ENCODE measurements around the gene BACH2.

BACH2 gene

GRCh38 chr6:90250405-90250804 is 46.2 kb downstream of the BACH2 start:
- no peak for DNase-seq (ENCODE audit: low spot score)
- no peak overlapping the region for H3K9ac ChIP-seq (ENCODE audit: low read depth, low read length, poor library complexity)

GRCh38 chr6:90249458-90249857 is 47.2 kb downstream of the BACH2 start:
- H2AK5ac ChIP-seq (ENCODE audit: low read depth, low read length) = no peak overlapping the region
- H3K9me3 ChIP-seq (replicated peaks in 1 of 2; ENCODE audit: control insufficient read depth in 2 of 2, insufficient read depth in 1 of 2, low read depth in 1 of 2, low read length in 2 of 2) = peaks cover 0 to under 1% of the 10 kb centered on the region in 2 donors
- no peak overlapping the region for H3K18ac ChIP-seq (ENCODE audit: low read length)
- DNase-seq (ENCODE audit: low spot score) = no peak
- H2BK120ac ChIP-seq (ENCODE audit: low read depth, low read length) = no peak overlapping the region
- peaks cover 0 to 5% of the 10 kb centered on the region in 2 donors for H3K4me1 ChIP-seq (ENCODE audit: control insufficient read depth in 2 of 2, insufficient read depth in 1 of 2, low read depth in 1 of 2, low read length in 2 of 2)
- no peak overlapping the region for H3K4me2 ChIP-seq (ENCODE audit: insufficient read depth, low read length, poor library complexity, severe bottlenecking)
- no peak overlapping the region for H2BK12ac ChIP-seq (ENCODE audit: low read length)
- H3K79me1 ChIP-seq (ENCODE audit: low read depth, low read length) = no peaks in the 10 kb centered on the region
- H3K14ac ChIP-seq (ENCODE audit: low read length) = no peak overlapping the region
- H2AFZ ChIP-seq (ENCODE audit: low read length) = no peak overlapping the region
- H3K27ac ChIP-seq (replicated peaks; ENCODE audit: low read length) = no peak overlapping the region
- no peak overlapping the region for H4K91ac ChIP-seq (ENCODE audit: low read depth, low read length, poor library complexity)
- H3K23ac ChIP-seq (ENCODE audit: low read depth, low read length, poor library complexity) = no peak overlapping the region
- no peaks in the 10 kb centered on the region for H3K36me3 ChIP-seq (replicated peaks in 1 of 2; ENCODE audit: control insufficient read depth in 2 of 2, insufficient read depth in 2 of 2, low read length in 2 of 2)
- no peak overlapping the region for H3K9ac ChIP-seq (ENCODE audit: low read depth, low read length, poor library complexity)
- no peak overlapping the region for H2BK5ac ChIP-seq (ENCODE audit: low read length)
- no CpG with 5 or more reads among the region's 8 CpGs for WGBS, 2 donors (ENCODE audit: extremely low coverage in 2 of 2, insufficient read length in 2 of 2, insufficient replicate concordance in 1 of 2)
- no peak overlapping the region for H4K8ac ChIP-seq (ENCODE audit: low read depth, low read length)
- H2BK15ac ChIP-seq (ENCODE audit: low read length) = no peak overlapping the region
- H3K4ac ChIP-seq (ENCODE audit: low read length) = no peak overlapping the region
- no peaks in the 10 kb centered on the region for H3K27me3 ChIP-seq (ENCODE audit: control insufficient read depth in 3 of 3, insufficient read depth in 3 of 3, low read depth in 1 of 3, low read length in 3 of 3)
- no peak overlapping the region for H3K4me3 ChIP-seq (ENCODE audit: low read length in 2 of 2)

More at GRCh38 chr6:90250405-90250804, 46.2 kb downstream of the BACH2 start:
- no peak overlapping the region for H3K4me3 ChIP-seq (ENCODE audit: low read length in 2 of 2)
- no peak overlapping the region for H2AK5ac ChIP-seq (ENCODE audit: low read depth, low read length)
- no peaks in the 10 kb centered on the region for H3K79me1 ChIP-seq (ENCODE audit: low read depth, low read length)
- H3K4me1 ChIP-seq (ENCODE audit: control insufficient read depth in 2 of 2, insufficient read depth in 1 of 2, low read depth in 1 of 2, low read length in 2 of 2) = peaks cover 0 to 5% of the 10 kb centered on the region in 2 donors
- H4K8ac ChIP-seq (ENCODE audit: low read depth, low read length) = no peak overlapping the region
- H2BK5ac ChIP-seq (ENCODE audit: low read length) = no peak overlapping the region
- no peak overlapping the region for H3K23ac ChIP-seq (ENCODE audit: low read depth, low read length, poor library complexity)
- no CpG with 5 or more reads among the region's 2 CpGs for WGBS, 2 donors (ENCODE audit: extremely low coverage in 2 of 2, insufficient read length in 2 of 2, insufficient replicate concordance in 1 of 2)
- no peak overlapping the region for H2AFZ ChIP-seq (ENCODE audit: low read length)
- H3K9me3 ChIP-seq (replicated peaks in 1 of 2; ENCODE audit: control insufficient read depth in 2 of 2, insufficient read depth in 1 of 2, low read depth in 1 of 2, low read length in 2 of 2) = no peaks in the 10 kb centered on the region
- H3K27ac ChIP-seq (replicated peaks; ENCODE audit: low read length) = no peak overlapping the region
- H3K14ac ChIP-seq (ENCODE audit: low read length) = no peak overlapping the region
- no peak overlapping the region for H3K18ac ChIP-seq (ENCODE audit: low read length)
- H3K36me3 ChIP-seq (replicated peaks in 1 of 2; ENCODE audit: control insufficient read depth in 2 of 2, insufficient read depth in 2 of 2, low read length in 2 of 2) = no peaks in the 10 kb centered on the region
- H3K4ac ChIP-seq (ENCODE audit: low read length) = no peak overlapping the region
- H4K91ac ChIP-seq (ENCODE audit: low read depth, low read length, poor library complexity) = no peak overlapping the region
- no peak overlapping the region for H2BK15ac ChIP-seq (ENCODE audit: low read length)
- H2BK120ac ChIP-seq (ENCODE audit: low read depth, low read length) = no peak overlapping the region
- no peaks in the 10 kb centered on the region for H3K27me3 ChIP-seq (ENCODE audit: control insufficient read depth in 3 of 3, insufficient read depth in 3 of 3, low read depth in 1 of 3, low read length in 3 of 3)
- no peak overlapping the region for H3K4me2 ChIP-seq (ENCODE audit: insufficient read depth, low read length, poor library complexity, severe bottlenecking)
- no peak overlapping the region for H2BK12ac ChIP-seq (ENCODE audit: low read length)

DNA sequence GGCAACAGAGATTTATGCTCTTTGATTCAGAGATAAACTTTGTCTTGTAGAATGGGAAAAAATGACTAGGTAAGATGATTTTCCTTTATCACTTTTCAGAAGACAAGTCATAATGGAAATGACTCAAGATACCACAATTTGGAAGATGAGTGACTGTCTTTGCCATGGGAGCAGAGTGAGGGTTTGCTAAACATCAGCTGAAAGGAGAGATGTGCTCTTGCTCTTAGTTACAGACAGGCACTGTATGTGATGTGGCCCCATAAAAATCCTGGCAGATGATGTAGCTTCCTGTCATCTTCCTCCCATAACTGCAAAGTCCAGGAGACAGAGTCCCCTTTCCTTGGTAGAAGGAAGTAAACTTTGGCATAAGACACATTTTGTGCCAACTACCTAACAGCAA is 47.6 kb downstream of the BACH2 start:
- Histone ChIP-seq H3K36me3 (replicated peaks in 1 of 2; ENCODE audit: control insufficient read depth in 2 of 2, insufficient read depth in 2 of 2, low read length in 2 of 2) (no peaks in the 10 kb centered on the region), H3K4me2 (ENCODE audit: insufficient read depth, low read length, poor library complexity, severe bottlenecking) (no peak overlapping the region), H3K79me1 (ENCODE audit: low read depth, low read length) (no peaks in the 10 kb centered on the region), H3K4ac (ENCODE audit: low read length) (no peak overlapping the region), H2BK15ac (ENCODE audit: low read length) (no peak overlapping the region), H4K91ac (ENCODE audit: low read depth, low read length, poor library complexity) (no peak overlapping the region), H3K4me3 (ENCODE audit: low read length in 2 of 2) (no peak overlapping the region), H2BK12ac (ENCODE audit: low read length) (no peak overlapping the region), H3K9ac (ENCODE audit: low read depth, low read length, poor library complexity) (no peak overlapping the region), H3K4me1 (ENCODE audit: control insufficient read depth in 2 of 2, insufficient read depth in 1 of 2, low read depth in 1 of 2, low read length in 2 of 2) (peaks cover 0 to 5% of the 10 kb centered on the region in 2 donors), H2BK5ac (ENCODE audit: low read length) (no peak overlapping the region), H3K14ac (ENCODE audit: low read length) (no peak overlapping the region), H2BK120ac (ENCODE audit: low read depth, low read length) (no peak overlapping the region), H3K27me3 (ENCODE audit: control insufficient read depth in 3 of 3, insufficient read depth in 3 of 3, low read depth in 1 of 3, low read length in 3 of 3) (no peaks in the 10 kb centered on the region), H4K8ac (ENCODE audit: low read depth, low read length) (no peak overlapping the region), H3K23ac (ENCODE audit: low read depth, low read length, poor library complexity) (no peak overlapping the region), H3K18ac (ENCODE audit: low read length) (no peak overlapping the region), H2AFZ (ENCODE audit: low read length) (no peak overlapping the region), H3K9me3 (replicated peaks in 1 of 2; ENCODE audit: control insufficient read depth in 2 of 2, insufficient read depth in 1 of 2, low read depth in 1 of 2, low read length in 2 of 2) (peaks cover 0 to 2% of the 10 kb centered on the region in 2 donors), H3K27ac (replicated peaks; ENCODE audit: low read length) (no peak overlapping the region), H2AK5ac (ENCODE audit: low read depth, low read length) (no peak overlapping the region)
- DNase-seq (ENCODE audit: low spot score) = no peak

DNA sequence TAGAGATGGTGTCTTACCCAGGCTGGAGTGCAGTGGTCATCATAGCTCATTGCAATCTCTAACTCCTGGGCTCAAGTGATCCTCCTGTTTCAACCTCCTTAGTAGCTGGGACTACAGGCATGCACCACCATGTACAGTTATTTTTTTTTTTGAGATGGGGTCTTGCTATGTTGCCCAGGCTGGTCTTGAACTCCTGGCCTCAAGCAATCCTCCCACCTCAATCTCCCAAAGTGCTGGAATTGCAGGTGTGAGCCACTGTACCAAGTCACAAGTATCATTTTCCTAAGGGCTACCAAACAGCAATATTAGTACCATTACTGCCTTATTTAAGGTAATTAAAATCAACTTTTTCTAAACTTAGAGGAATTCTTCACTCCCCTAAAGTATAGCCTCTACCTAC is 49.4 kb downstream of the BACH2 start:
- H3K4me2 ChIP-seq (ENCODE audit: insufficient read depth, low read length, poor library complexity, severe bottlenecking) = no peak overlapping the region
- H3K14ac ChIP-seq (ENCODE audit: low read length) = no peak overlapping the region
- H2AFZ ChIP-seq (ENCODE audit: low read length) = no peak overlapping the region
- no peak overlapping the region for H3K4me3 ChIP-seq (ENCODE audit: low read length in 2 of 2)
- no peaks in the 10 kb centered on the region for H3K27me3 ChIP-seq (ENCODE audit: control insufficient read depth in 3 of 3, insufficient read depth in 3 of 3, low read depth in 1 of 3, low read length in 3 of 3)
- H2AK5ac ChIP-seq (ENCODE audit: low read depth, low read length) = no peak overlapping the region
- no peak overlapping the region for H2BK12ac ChIP-seq (ENCODE audit: low read length)
- no peak overlapping the region for H3K23ac ChIP-seq (ENCODE audit: low read depth, low read length, poor library complexity)
- H2BK120ac ChIP-seq (ENCODE audit: low read depth, low read length) = no peak overlapping the region
- H3K9me3 ChIP-seq (replicated peaks in 1 of 2; ENCODE audit: control insufficient read depth in 2 of 2, insufficient read depth in 1 of 2, low read depth in 1 of 2, low read length in 2 of 2) = peaks cover 0 to 2% of the 10 kb centered on the region in 2 donors
- no peak overlapping the region for H3K9ac ChIP-seq (ENCODE audit: low read depth, low read length, poor library complexity)
- DNase-seq (ENCODE audit: low spot score) = no peak
- no peak overlapping the region for H3K27ac ChIP-seq (replicated peaks; ENCODE audit: low read length)
- H3K4ac ChIP-seq (ENCODE audit: low read length) = no peak overlapping the region
- no peak overlapping the region for H2BK15ac ChIP-seq (ENCODE audit: low read length)
- no peak overlapping the region for H3K18ac ChIP-seq (ENCODE audit: low read length)
- no peak overlapping the region for H4K8ac ChIP-seq (ENCODE audit: low read depth, low read length)
- H3K36me3 ChIP-seq (replicated peaks in 1 of 2; ENCODE audit: control insufficient read depth in 2 of 2, insufficient read depth in 2 of 2, low read length in 2 of 2) = no peaks in the 10 kb centered on the region
- H4K91ac ChIP-seq (ENCODE audit: low read depth, low read length, poor library complexity) = no peak overlapping the region
- H3K4me1 ChIP-seq (ENCODE audit: control insufficient read depth in 2 of 2, insufficient read depth in 1 of 2, low read depth in 1 of 2, low read length in 2 of 2) = peaks cover 0 to 2% of the 10 kb centered on the region in 2 donors
- no peaks in the 10 kb centered on the region for H3K79me1 ChIP-seq (ENCODE audit: low read depth, low read length)
- H2BK5ac ChIP-seq (ENCODE audit: low read length) = no peak overlapping the region
